A549 (cell line): ENCODE measurements around the gene WTIP. TPM values are rescaled to one million over a fixed set of nuclear protein-coding genes. Genes with fewer than 3 reads are reported as not detected.

ENCODE experiments used
- ATAC-seq, 2 experiments: fragments of 200-7000 bp in 1 of 2; fragments of >200 bp in 1 of 2; cut with Nextera tagmentation in 1 of 2; cut with Tn5 transposase in 1 of 2; 3 replicates each; pipeline versions ENCODE4 v1.8.0 to v1.9.1; 2018 to 2020; ENCODE audit warnings: mild to moderate bottlenecking in 1 of 2, moderate library complexity in 1 of 2
- CTCF ChIA-PET: fragments of 300-600 bp; sonication (Branson Sonifier 250); formaldehyde crosslinking; extraction: SDS; loops from one replicate; lab custom pipeline; 2021; ENCODE audit warnings: antibody characterized with exemption, inconsistent platforms; lab: Yijun Ruan, JAX
- POLR2A ChIA-PET: fragments of 350-600 bp; formaldehyde crosslinking; extraction: SDS; loops from one replicate; lab custom pipeline; 2021; ENCODE audit warnings: antibody characterized with exemption, inconsistent platforms; lab: Yijun Ruan, JAX
- DNase-seq, 2 experiments: peaks; one replicate each; pipeline versions ENCODE4 v3.0.0 to v3.0.0-alpha.2; 2011 to 2016; ENCODE audit warnings: low read depth in 1 of 2, low spot score in 1 of 2
- FAIRE-seq: peaks from 2 replicates; lab custom pipeline; 2011; peaks lifted over from hg19 to GRCh38; lab: Jason Lieb, UNC
- H3K27ac ChIP-seq, 2 experiments: fragments of >200 bp; sonication (Bioruptor Twin); formaldehyde crosslinking; 3 replicates each; pipeline ENCODE4 v1.5.1; 2016 to 2017
- H3K4me1 ChIP-seq: fragments of >200 bp; sonication (Bioruptor Twin); formaldehyde crosslinking; 3 replicates; pipeline ENCODE4 v1.6.1; 2016
- H3K4me2 ChIP-seq: fragments of >200 bp; sonication (Bioruptor Twin); formaldehyde crosslinking; 3 replicates; pipeline ENCODE4 v1.6.1; 2016
- H3K4me3 ChIP-seq: fragments of >200 bp; sonication (Bioruptor Twin); formaldehyde crosslinking; 3 replicates; pipeline ENCODE4 v1.5.1; 2016
- H3K9me3 ChIP-seq: fragments of >200 bp; sonication (Bioruptor Twin); formaldehyde crosslinking; 3 replicates; pipeline ENCODE4 v1.6.1; 2016
- BHLHE40 ChIP-seq: IDR thresholded peaks from 2 replicates; pipeline ENCODE4 v1.6.1; 2012; ENCODE audit warnings: low read depth, low read length, inconsistent platforms
- CHD2 ChIP-seq: fragments of 150-350 bp; IDR thresholded peaks from 2 replicates; pipeline ENCODE4 v1.6.1; 2014; ENCODE audit warnings: low read length; ENCODE audit not compliant: partially characterized antibody
- CHD4 ChIP-seq: fragments of 200-600 bp; sonication (generic); IDR thresholded peaks from 2 replicates; pipeline ENCODE4 v1.6.1; 2016; ENCODE audit warnings: antibody characterized with exemption, mild to moderate bottlenecking, borderline replicate concordance
- CTCF ChIP-seq: fragments of >200 bp; sonication (Bioruptor Twin); formaldehyde crosslinking; IDR thresholded peaks from 3 replicates; pipeline ENCODE4 v1.5.1; 2016
- EHMT2 ChIP-seq: fragments of 200-600 bp; sonication (generic); IDR thresholded peaks from 2 replicates; pipeline ENCODE4 v1.6.1; 2016; ENCODE audit warnings: antibody characterized with exemption, low read depth, mild to moderate bottlenecking, moderate library complexity
- EP300 ChIP-seq, 2 experiments: fragments of >200 bp; sonication (Bioruptor Twin); formaldehyde crosslinking; IDR thresholded peaks; 2 replicates in 1 of 2; 3 replicates in 1 of 2; pipeline ENCODE4 v1.6.1; 2016 to 2017
- FOSB ChIP-seq: fragments of 250-450 bp; sonication (Bioruptor Pico); IDR thresholded peaks from 2 replicates; pipeline ENCODE4 v1.5.0; 2020; ENCODE audit warnings: mild to moderate bottlenecking, moderate library complexity
- GATA3 ChIP-seq: IDR thresholded peaks from 2 replicates; pipeline ENCODE4 v1.6.1; 2012; ENCODE audit warnings: borderline replicate concordance
- HEYL ChIP-seq: fragments of 250-450 bp; sonication (Bioruptor Pico); IDR thresholded peaks from 2 replicates; pipeline ENCODE4 v1.8.0; 2021; ENCODE audit warnings: mild to moderate bottlenecking, moderate library complexity
- HOXB13 ChIP-seq: fragments of 250-450 bp; sonication (Bioruptor Pico); IDR thresholded peaks from 2 replicates; pipeline ENCODE4 v1.5.0; 2020; ENCODE audit warnings: low read depth, mild to moderate bottlenecking, moderate library complexity
- MAZ ChIP-seq: fragments of 150-350 bp; IDR thresholded peaks from 2 replicates; pipeline ENCODE4 v1.6.1; 2014; ENCODE audit warnings: antibody characterized with exemption, low read depth, low read length, borderline replicate concordance
- NFE2L2 ChIP-seq: fragments of 150-350 bp; conservative IDR thresholded peaks from 2 replicates; pipeline ENCODE4 v1.6.1; 2014; ENCODE audit warnings: low read length
- NPAS2 ChIP-seq: fragments of 250-450 bp; sonication (Bioruptor Pico); IDR thresholded peaks from 2 replicates; pipeline ENCODE4 v1.8.0; 2022; ENCODE audit warnings: mild to moderate bottlenecking, moderate library complexity, borderline replicate concordance
- PHF8 ChIP-seq: fragments of 200-600 bp; sonication (generic); IDR thresholded peaks from 2 replicates; pipeline ENCODE4 v1.6.1; 2016; ENCODE audit warnings: low read depth, mild to moderate bottlenecking, antibody characterized with exemption, moderate library complexity, borderline replicate concordance
- POLR2A ChIP-seq: IDR thresholded peaks from 2 replicates; pipeline ENCODE4 v1.6.1; 2012; ENCODE audit warnings: mild to moderate bottlenecking, low read length
- RAD21 ChIP-seq, 2 experiments: fragments of >200 bp in 1 of 2; sonication (Bioruptor Twin) in 1 of 2; formaldehyde crosslinking in 1 of 2; IDR thresholded peaks in 1 of 2; conservative IDR thresholded peaks in 1 of 2; 2 replicates in 1 of 2; 3 replicates in 1 of 2; pipeline ENCODE4 v1.6.1; 2012 to 2018; ENCODE audit warnings: inconsistent platforms in 1 of 2
- RARB ChIP-seq: fragments of 250-450 bp; sonication (Bioruptor Pico); IDR thresholded peaks from 2 replicates; pipeline ENCODE4 v1.8.0; 2021; ENCODE audit warnings: mild to moderate bottlenecking, moderate library complexity
- RCOR1 ChIP-seq: fragments of 150-350 bp; IDR thresholded peaks from 2 replicates; pipeline ENCODE4 v1.6.1; 2014; ENCODE audit warnings: antibody characterized with exemption, low read length, low read depth
- RNF2 ChIP-seq: fragments of 200-600 bp; sonication (generic); IDR thresholded peaks from 2 replicates; pipeline ENCODE4 v1.6.1; 2016; ENCODE audit warnings: low read depth, mild to moderate bottlenecking, antibody characterized with exemption, moderate library complexity, borderline replicate concordance
- SMC3 ChIP-seq: fragments of >200 bp; sonication (Bioruptor Twin); formaldehyde crosslinking; IDR thresholded peaks from 3 replicates; pipeline ENCODE4 v1.6.1; 2018; ENCODE audit warnings: inconsistent platforms
- TFCP2L1 ChIP-seq: fragments of 250-450 bp; sonication (Bioruptor Pico); IDR thresholded peaks from 2 replicates; pipeline ENCODE4 v1.5.0; 2021; ENCODE audit warnings: mild to moderate bottlenecking
- WGBS: methylation state at CpG from one replicate; pipeline ENCODE4 v1.1.6; 2017; ENCODE audit errors: missing lambda C conversion rate; 5-methylcytosine and 5-hydroxymethylcytosine counted together
- polyA plus RNA-seq, 4 experiments: library from polyadenylated mRNA; depleted of rRNA in 3 of 4; stranded (reverse); fragments of >200 nt; fragmentation: RNase III in 1 of 4; extraction: RNeasy Plus Mini Kit Qiagen cat#74134 plus additional on column Dnase treatment in 1 of 4; gene quantifications; 2 replicates in 3 of 4; 3 replicates in 1 of 4; pipeline ENCODE4 v1.2.3, GENCODE V29; 2011 to 2017
- TF ChIP-seq, protein P1 (sequence below): fragments of 200-600 bp; sonication (generic); IDR thresholded peaks from 2 replicates; pipeline ENCODE4 v1.6.1; 2016; ENCODE audit warnings: antibody characterized with exemption, mild to moderate bottlenecking, moderate library complexity

Gene WTIP
- polyA plus RNA-seq, 2 of the 4 experiments (the other 2 are of a cell fraction), result 18.8 to 21.2 TPM

GRCh38 chr19:34485831-34486230 lies 4.3 kb downstream of the WTIP start:
- FAIRE-seq, result no peak
- Histone ChIP-seq H3K4me3 (no peak overlapping the region), H3K9me3 (no peaks in the 10 kb centered on the region), H3K4me1 (peaks cover 11% of the 10 kb centered on the region; the same call in 2 of the 3 replicates), H3K4me2 (no peak overlapping the region), H3K27ac (no peak overlapping the region)
- TF ChIP-seq TFCP2L1 (no peak), POLR2A (no peak), HOXB13 (CRISPR knock-in tag) (no peak), RAD21 (conservative IDR thresholded peaks at IDR 0.05 in 1 of 2, IDR thresholded peaks at IDR 0.05 in 1 of 2) (no peak)
- 88% methylated on average over 9 of the region's 9 CpGs for WGBS
- POLR2A ChIA-PET, result no interaction called here
- CTCF ChIA-PET, result interaction anchor here (0.6 to 2.2 kb wide), 7 partner anchors 10 to 104 kb away, joined by 3 to 16 read pairs (median 4); no protein-coding TSS in a partner anchor
- DNase-seq, result no peak
- ATAC-seq, result no peak

GRCh38 chr19:34487651-34488051 lies 6.1 kb downstream of the WTIP start:
- Histone ChIP-seq H3K4me3 (no peak overlapping the region), H3K4me1 (peaks cover 7% of the 10 kb centered on the region; the same call in 2 of the 3 replicates), H3K9me3 (no peaks in the 10 kb centered on the region), H3K27ac (no peak overlapping the region), H3K4me2 (no peak overlapping the region)
- ChIA-PET CTCF (interaction anchor here (5.0 kb wide), 1 partner anchor 12 kb away, joined by 29 read pairs; no protein-coding TSS in a partner anchor), POLR2A (no interaction called here)
- ATAC-seq (no peak), FAIRE-seq (no peak), DNase-seq (no peak)
- WGBS, result 89% methylated on average over 7 of the region's 7 CpGs
- no peak for TF ChIP-seq MAZ
- no peak for TF ChIP-seq FOSB
- TF ChIP-seq NPAS2, result no peak
- TF ChIP-seq SMC3, result no peak
- TF ChIP-seq RCOR1, result no peak
- no peak for TF ChIP-seq NFE2L2
- no peak for TF ChIP-seq POLR2A
- no peak for TF ChIP-seq EP300 (IDR thresholded peaks at IDR 0.05)
- no peak for TF ChIP-seq CHD2
- TF ChIP-seq, protein P1, sequence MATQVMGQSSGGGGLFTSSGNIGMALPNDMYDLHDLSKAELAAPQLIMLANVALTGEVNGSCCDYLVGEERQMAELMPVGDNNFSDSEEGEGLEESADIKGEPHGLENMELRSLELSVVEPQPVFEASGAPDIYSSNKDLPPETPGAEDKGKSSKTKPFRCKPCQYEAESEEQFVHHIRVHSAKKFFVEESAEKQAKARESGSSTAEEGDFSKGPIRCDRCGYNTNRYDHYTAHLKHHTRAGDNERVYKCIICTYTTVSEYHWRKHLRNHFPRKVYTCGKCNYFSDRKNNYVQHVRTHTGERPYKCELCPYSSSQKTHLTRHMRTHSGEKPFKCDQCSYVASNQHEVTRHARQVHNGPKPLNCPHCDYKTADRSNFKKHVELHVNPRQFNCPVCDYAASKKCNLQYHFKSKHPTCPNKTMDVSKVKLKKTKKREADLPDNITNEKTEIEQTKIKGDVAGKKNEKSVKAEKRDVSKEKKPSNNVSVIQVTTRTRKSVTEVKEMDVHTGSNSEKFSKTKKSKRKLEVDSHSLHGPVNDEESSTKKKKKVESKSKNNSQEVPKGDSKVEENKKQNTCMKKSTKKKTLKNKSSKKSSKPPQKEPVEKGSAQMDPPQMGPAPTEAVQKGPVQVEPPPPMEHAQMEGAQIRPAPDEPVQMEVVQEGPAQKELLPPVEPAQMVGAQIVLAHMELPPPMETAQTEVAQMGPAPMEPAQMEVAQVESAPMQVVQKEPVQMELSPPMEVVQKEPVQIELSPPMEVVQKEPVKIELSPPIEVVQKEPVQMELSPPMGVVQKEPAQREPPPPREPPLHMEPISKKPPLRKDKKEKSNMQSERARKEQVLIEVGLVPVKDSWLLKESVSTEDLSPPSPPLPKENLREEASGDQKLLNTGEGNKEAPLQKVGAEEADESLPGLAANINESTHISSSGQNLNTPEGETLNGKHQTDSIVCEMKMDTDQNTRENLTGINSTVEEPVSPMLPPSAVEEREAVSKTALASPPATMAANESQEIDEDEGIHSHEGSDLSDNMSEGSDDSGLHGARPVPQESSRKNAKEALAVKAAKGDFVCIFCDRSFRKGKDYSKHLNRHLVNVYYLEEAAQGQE, result no peak
- no peak for TF ChIP-seq RARB (CRISPR knock-in tag)
- no peak for TF ChIP-seq GATA3
- no peak for TF ChIP-seq BHLHE40
- TF ChIP-seq RNF2, result no peak
- TF ChIP-seq HEYL (CRISPR knock-in tag), result no peak
- TF ChIP-seq PHF8, result no peak
- no peak for TF ChIP-seq EHMT2
- no peak for TF ChIP-seq CHD4
- no peak for TF ChIP-seq CTCF
